K562 (cell line): ENCODE results near the gene SUMO3. TPM values are rescaled to one million over a fixed set of nuclear protein-coding genes. Genes with fewer than 3 reads are reported as not detected.
A peak's percentile ranks its signal among the peaks of the same experiment; 100 is the strongest.

Experiments used
- ATAC-seq: fragments of 200-7000 bp; cut with Tn5 transposase; 3 replicates; pipeline ENCODE4 v1.9.1; 2020; ENCODE audit warnings: moderate library complexity
- BruUV-seq: library from RNA; stranded (reverse); fragments of 400-500 nt; replicated peaks from 2 replicates; lab custom pipeline; 2021; lab: Mats Ljungman, UMichigan
- CTCF ChIA-PET: fragments of 300-600 bp; formaldehyde crosslinking; extraction: SDS; loops from one replicate; lab custom pipeline; 2021; ENCODE audit warnings: low intra/inter-chr PET ratio; lab: Yijun Ruan, JAX
- POLR2A ChIA-PET: fragments of 300-600, 350-650 bp; sonication (Branson Sonifier 250); formaldehyde crosslinking; extraction: SDS; loops from one replicate; lab custom pipeline; 2021; ENCODE audit warnings: antibody characterized with exemption, inconsistent platforms; lab: Yijun Ruan, JAX
- DNase-seq, 4 experiments: peaks; one replicate each; pipeline versions ENCODE4 v3.0.0 to v3.0.0-alpha.2; 2011 to 2018; ENCODE audit warnings: low spot score in 3 of 4, mixed read lengths in 3 of 4; ENCODE audit errors: extremely low read depth in 1 of 4
- FAIRE-seq: peaks from 2 replicates; lab custom pipeline; 2011; peaks lifted over from hg19 to GRCh38; lab: Jason Lieb, UNC
- H2AFZ ChIP-seq: 2 replicates; pipeline ENCODE4 v1.6.0; 2011; ENCODE audit warnings: low read depth, low read length, control low read depth, inconsistent platforms
- H3K27ac ChIP-seq: fragments of 200-600 bp; 3 replicates; pipeline ENCODE4 v1.8.0; 2011; ENCODE audit warnings: low read depth, mild to moderate bottlenecking, control low read depth, inconsistent platforms, low read length, moderate library complexity, mixed read lengths; ENCODE audit errors: extremely low read depth
- H3K27me3 ChIP-seq, 2 experiments: fragments of 300-600 bp in 1 of 2; 2 replicates in 1 of 2; 3 replicates in 1 of 2; pipeline versions ENCODE4 v1.6.0 to v1.8.0; 2011; ENCODE audit warnings: inconsistent platforms in 2 of 2, low read length in 2 of 2, mild to moderate bottlenecking in 1 of 2, mixed read lengths in 1 of 2, moderate library complexity in 1 of 2; ENCODE audit not compliant: control insufficient read depth in 2 of 2, insufficient read depth in 2 of 2
- H3K36me3 ChIP-seq: fragments of 300-600 bp; 3 replicates; pipeline ENCODE4 v1.8.0; 2011; ENCODE audit warnings: mild to moderate bottlenecking, low read length, inconsistent platforms; ENCODE audit not compliant: control insufficient read depth, insufficient read depth
- H3K4me1 ChIP-seq, 2 experiments: fragments of 200-600 bp in 1 of 2; replicated peaks in 1 of 2; 2 replicates in 1 of 2; 3 replicates in 1 of 2; pipeline versions ENCODE4 v1.5.1 to v1.8.0; 2011; ENCODE audit warnings: inconsistent platforms in 2 of 2, low read length in 2 of 2, mild to moderate bottlenecking in 1 of 2, mixed read lengths in 1 of 2, moderate library complexity in 1 of 2; ENCODE audit not compliant: control insufficient read depth in 2 of 2, insufficient read depth in 2 of 2
- H3K4me2 ChIP-seq: 2 replicates; pipeline ENCODE4 v1.6.1; 2011; ENCODE audit warnings: low read length, control low read depth, inconsistent platforms, mixed read lengths; ENCODE audit not compliant: insufficient read depth
- H3K4me3 ChIP-seq: fragments of 200-600 bp; sonication (generic), shearing (Covaris generic); 2 replicates; pipeline ENCODE4 v1.5.1; 2016; ENCODE audit warnings: control low read depth, inconsistent platforms
- H3K79me2 ChIP-seq: fragments of 200-600 bp; 3 replicates; pipeline ENCODE4 v1.8.0; 2011; ENCODE audit warnings: low read length, inconsistent platforms; ENCODE audit not compliant: control insufficient read depth, insufficient read depth
- H3K9ac ChIP-seq, 2 experiments: 2 replicates each; pipeline versions ENCODE4 v1.6.0 to v1.6.1; 2011; ENCODE audit warnings: low read depth in 2 of 2, low read length in 2 of 2, control low read depth in 1 of 2, inconsistent platforms in 1 of 2, mild to moderate bottlenecking in 1 of 2, mixed read lengths in 1 of 2; ENCODE audit not compliant: insufficient read depth in 1 of 2
- H3K9me1 ChIP-seq: one replicate; pipeline ENCODE4 v1.6.0; 2011; ENCODE audit warnings: inconsistent platforms, mild to moderate bottlenecking, low read length, moderate library complexity; ENCODE audit not compliant: control insufficient read depth, insufficient read depth
- H3K9me3 ChIP-seq: replicated peaks from 2 replicates; pipeline ENCODE4 v1.5.1; 2011; ENCODE audit warnings: low read depth, low read length, inconsistent platforms; ENCODE audit not compliant: control insufficient read depth, insufficient read depth
- H4K20me1 ChIP-seq: replicated peaks from 2 replicates; pipeline ENCODE4 v1.6.1; 2011; ENCODE audit warnings: low read length, inconsistent platforms, mixed read lengths; ENCODE audit not compliant: control insufficient read depth, insufficient read depth
- JUND ChIP-seq, 2 experiments: IDR thresholded peaks; 2 replicates in 1 of 2; 3 replicates in 1 of 2; pipeline ENCODE4 v1.6.1; 2011; ENCODE audit warnings: borderline replicate concordance in 2 of 2, low read depth in 2 of 2, low read length in 2 of 2, improper control_type of control experiment in 1 of 2, missing biosample characterization in 1 of 2, missing genetic modification characterization in 1 of 2, missing genetic modification reagents in 1 of 2
- MEF2D ChIP-seq: conservative IDR thresholded peaks from 2 replicates; pipeline ENCODE4 v1.6.1; 2016; ENCODE audit warnings: low read depth, missing genetic modification characterization, missing compliant biosample characterization
- NR2C1 ChIP-seq, 2 experiments: fragments of 450-650 bp; IDR thresholded peaks; 2 replicates each; pipeline ENCODE4 v1.6.1; 2017; ENCODE audit warnings: mild to moderate bottlenecking in 2 of 2, antibody characterized with exemption in 1 of 2, inconsistent platforms in 1 of 2, missing compliant biosample characterization in 1 of 2, missing genetic modification characterization in 1 of 2
- PKNOX1 ChIP-seq: fragments of 450-650 bp; IDR thresholded peaks from 2 replicates; pipeline ENCODE4 v1.6.1; 2016
- TCF15 ChIP-seq: fragments of 250-450 bp; sonication (Bioruptor Pico); IDR thresholded peaks from 2 replicates; pipeline ENCODE4 v1.8.0; 2022; ENCODE audit warnings: moderate library complexity, mild to moderate bottlenecking, inconsistent platforms
- TCF3 ChIP-seq: sonication (generic); formaldehyde crosslinking; IDR thresholded peaks from 2 replicates; pipeline ENCODE4 v1.4.0; 2020; ENCODE audit warnings: mild to moderate bottlenecking, missing genetic modification reagents
- UBTF ChIP-seq, 2 experiments: IDR thresholded peaks; 2 replicates each; pipeline ENCODE4 v1.6.1; 2012; ENCODE audit warnings: improper control_type of control experiment in 2 of 2, low read depth in 2 of 2, low read length in 2 of 2, borderline replicate concordance in 1 of 2
- YBX1 ChIP-seq: fragments of 450-650 bp; IDR thresholded peaks from 2 replicates; pipeline ENCODE4 v1.7.1; 2016; ENCODE audit warnings: mild to moderate bottlenecking
- ZBTB1 ChIP-seq: sonication (generic); formaldehyde crosslinking; IDR thresholded peaks from 2 replicates; pipeline ENCODE4 v1.8.1; 2023; ENCODE audit warnings: missing genetic modification reagents, low read depth, mild to moderate bottlenecking, borderline replicate concordance
- ZNF184 ChIP-seq: sonication (generic); formaldehyde crosslinking; IDR thresholded peaks from 2 replicates; pipeline ENCODE4 v1.5.0; 2020; ENCODE audit warnings: missing genetic modification reagents
- ZNF785 ChIP-seq: fragments of 250-450 bp; sonication (Bioruptor Pico); IDR thresholded peaks from 2 replicates; pipeline ENCODE4 v1.4.0; 2020; ENCODE audit warnings: mild to moderate bottlenecking
- WGBS: fragments of 100-300 bp; shearing (Covaris generic); methylation state at CpG from one replicate; pipeline ENCODE4 v1.1.6; 2016; ENCODE audit warnings: low coverage, mixed read lengths; ENCODE audit not compliant: insufficient coverage; ENCODE audit errors: missing lambda C conversion rate; 5-methylcytosine and 5-hydroxymethylcytosine counted together
- in situ Hi-C: fragments of 300-500 bp; cut with MboI; formaldehyde crosslinking; loops from 4 replicates; pipeline ENCODE4 v1.15.0; 2018; ENCODE audit warnings: inconsistent platforms, mixed read lengths
- intact Hi-C: fragments of 100-400 bp; cut with micrococcal nuclease; formaldehyde crosslinking; loops from 2 replicates; pipeline ENCODE4 v1.14.2; 2022
- polyA plus RNA-seq, 8 experiments: library from polyadenylated mRNA; depleted of rRNA in 4 of 8; stranded (reverse) in 5 of 8; unstranded in 3 of 8; fragments of >200 nt; fragmentation: Nextera tagmentation in 2 of 8; fragmentation: Illumina TruSeq in 1 of 8; extraction: Ambion mirVana in 2 of 8; extraction: Trizol in 1 of 8; gene quantifications; 2 replicates each; pipeline versions ENCODE4 v1.2.1 to v1.2.3, GENCODE V29; 2011 to 2014; ENCODE audit warnings: inconsistent platforms in 1 of 8, missing spikeins in 1 of 8
- total RNA-seq, 7 experiments: library from RNA; depleted of rRNA in 6 of 7; stranded (reverse); fragments of >200 nt in 6 of 7; fragmentation: Illumina TruSeq in 2 of 7; extraction: Trizol in 2 of 7; gene quantifications; 2 replicates each; pipeline versions ENCODE4 v1.2.1 to v1.2.3, GENCODE V29; 2011 to 2021; ENCODE audit warnings: low replicate concordance in 1 of 7
- TF ChIP-seq, protein P1 (sequence below), 2 experiments: fragments of 450-650 bp in 1 of 2; sonication (generic) in 1 of 2; formaldehyde crosslinking in 1 of 2; IDR thresholded peaks in 1 of 2; conservative IDR thresholded peaks in 1 of 2; 2 replicates each; pipeline versions ENCODE4 v1.6.1 to v1.8.1; 2016 to 2023; ENCODE audit warnings: mild to moderate bottlenecking in 2 of 2, moderate library complexity in 2 of 2, inconsistent platforms in 1 of 2, missing genetic modification reagents in 1 of 2
- TF ChIP-seq, protein P2 (sequence below): fragments of 250-450 bp; sonication (Bioruptor Pico); IDR thresholded peaks from 2 replicates; pipeline ENCODE4 v1.8.0; 2022; ENCODE audit warnings: inconsistent platforms

SUMO3 gene
- total and polyA plus RNA-seq, 9 of the 15 experiments (the other 6 are each of a cell fraction or from before 2014, with no cell fraction given): 13.9 to 143 (median 113) TPM

DNA sequence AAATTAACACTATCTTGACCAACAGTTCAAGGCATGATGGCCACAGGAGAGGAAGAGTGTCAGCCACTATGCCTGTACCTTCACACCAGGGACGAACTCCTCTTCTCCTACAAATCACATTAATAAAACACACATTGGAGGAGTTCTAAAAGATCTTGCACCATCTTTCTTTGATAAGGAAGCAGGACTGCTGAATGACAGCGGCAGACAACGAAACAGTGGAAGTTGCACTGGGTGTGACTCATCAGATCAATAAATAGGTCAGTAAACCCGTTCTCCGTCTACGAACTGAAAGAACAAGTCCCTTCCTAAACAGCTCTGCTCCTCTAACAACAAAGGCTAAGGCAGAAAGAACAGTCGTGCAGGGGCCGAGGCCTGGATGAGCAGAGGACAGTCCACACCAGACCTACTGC is 39.4 kb downstream of the SUMO3 start:
- no peak overlapping the region for H3K9ac ChIP-seq
- BruUV-seq: no TSS peak
- no peaks in the 10 kb centered on the region for H3K27me3 ChIP-seq
- intact Hi-C loops: no loop called here
- H3K9me1 ChIP-seq: peaks cover under 1% of the 10 kb centered on the region
- H2AFZ ChIP-seq: no peak overlapping the region
- in situ Hi-C loops: no loop called here
- FAIRE-seq (no peak), DNase-seq (no peak), ATAC-seq (peak; percentile 20; the same call in 1 of the 3 replicates)
- H3K36me3 ChIP-seq: peaks cover 87% of the 10 kb centered on the region
- H3K9me3 ChIP-seq: no peaks in the 10 kb centered on the region
- H3K27ac ChIP-seq: peak overlapping the region; percentile 33; the same call in 1 of the 3 replicates
- ChIA-PET POLR2A (interaction anchor here (0.7 kb wide), 1 partner anchor 217 kb away, joined by 3 read pairs; no protein-coding TSS in a partner anchor), CTCF (no interaction called here)
- WGBS: 68% methylated on average over 8 of the region's 8 CpGs
- peaks cover 6 to 8% of the 10 kb centered on the region in 2 experiments; a peak in 3 of 5 replicates for H3K4me1 ChIP-seq
- H3K4me2 ChIP-seq: no peak overlapping the region
- H4K20me1 ChIP-seq: peaks cover 12% of the 10 kb centered on the region
- no peak overlapping the region for H3K4me3 ChIP-seq
- peaks cover 55% of the 10 kb centered on the region for H3K79me2 ChIP-seq
- TF ChIP-seq PKNOX1: peak; percentile 62; the same call in 1 of the 2 replicates
- TF ChIP-seq TCF3 (CRISPR knock-in tag): peak; percentile 18; the same call in 1 of the 2 replicates
- TF ChIP-seq, protein P1, sequence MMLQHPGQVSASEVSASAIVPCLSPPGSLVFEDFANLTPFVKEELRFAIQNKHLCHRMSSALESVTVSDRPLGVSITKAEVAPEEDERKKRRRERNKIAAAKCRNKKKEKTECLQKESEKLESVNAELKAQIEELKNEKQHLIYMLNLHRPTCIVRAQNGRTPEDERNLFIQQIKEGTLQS (IDR thresholded peaks at IDR 0.05): peak; percentile 51
- TF ChIP-seq, protein P1 (CRISPR knock-in tag; conservative IDR thresholded peaks at IDR 0.05): no peak
- no peak for TF ChIP-seq ZBTB1 (CRISPR knock-in tag)
- peak; percentile 68 for TF ChIP-seq JUND (IDR thresholded peaks at IDR 0.05; ENCODE audit: borderline replicate concordance, low read depth, low read length)
- no peak; the same call in 2 of the 3 replicates for TF ChIP-seq JUND (tag; IDR thresholded peaks at IDR 0.05; ENCODE audit: borderline replicate concordance, low read depth, low read length)
- TF ChIP-seq ZNF785 (CRISPR knock-in tag): no peak
- TF ChIP-seq UBTF (IDR thresholded peaks at IDR 0.05; ENCODE audit: borderline replicate concordance in 1 of 2, low read depth in 2 of 2, low read length in 2 of 2): no peak
- no peak for TF ChIP-seq NR2C1 (IDR thresholded peaks at IDR 0.05)
- no peak for TF ChIP-seq NR2C1 (tag; IDR thresholded peaks at IDR 0.05)
- TF ChIP-seq, protein P2, sequence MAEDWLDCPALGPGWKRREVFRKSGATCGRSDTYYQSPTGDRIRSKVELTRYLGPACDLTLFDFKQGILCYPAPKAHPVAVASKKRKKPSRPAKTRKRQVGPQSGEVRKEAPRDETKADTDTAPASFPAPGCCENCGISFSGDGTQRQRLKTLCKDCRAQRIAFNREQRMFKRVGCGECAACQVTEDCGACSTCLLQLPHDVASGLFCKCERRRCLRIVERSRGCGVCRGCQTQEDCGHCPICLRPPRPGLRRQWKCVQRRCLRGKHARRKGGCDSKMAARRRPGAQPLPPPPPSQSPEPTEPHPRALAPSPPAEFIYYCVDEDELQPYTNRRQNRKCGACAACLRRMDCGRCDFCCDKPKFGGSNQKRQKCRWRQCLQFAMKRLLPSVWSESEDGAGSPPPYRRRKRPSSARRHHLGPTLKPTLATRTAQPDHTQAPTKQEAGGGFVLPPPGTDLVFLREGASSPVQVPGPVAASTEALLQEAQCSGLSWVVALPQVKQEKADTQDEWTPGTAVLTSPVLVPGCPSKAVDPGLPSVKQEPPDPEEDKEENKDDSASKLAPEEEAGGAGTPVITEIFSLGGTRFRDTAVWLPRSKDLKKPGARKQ: no peak
- TF ChIP-seq ZNF184 (CRISPR knock-in tag): no peak
- no peak for TF ChIP-seq YBX1
- TF ChIP-seq TCF15: no peak
- TF ChIP-seq MEF2D (tag): 0 out of 2 replicates have a peak, but pooled peaks have one; percentile 20
